K562 (cell line): Measurements from ENCODE around the gene ARMC8. TPM values are rescaled to one million over a fixed set of nuclear protein-coding genes. Genes with fewer than 3 reads are reported as not detected.

ENCODE experiments used
- KLF13 ChIP-seq: fragments of 450-650 bp; IDR thresholded peaks from 2 replicates; pipeline ENCODE4 v1.6.1; 2016; ENCODE audit warnings: missing genetic modification characterization, low read depth, mild to moderate bottlenecking, missing compliant biosample characterization, moderate library complexity, borderline replicate concordance
- PPARD ChIP-seq: fragments of 250-450 bp; sonication (Bioruptor Pico); IDR thresholded peaks from 2 replicates; pipeline ENCODE4 v1.8.0; 2022; ENCODE audit warnings: inconsistent platforms, mild to moderate bottlenecking, moderate library complexity
- TEAD1 ChIP-seq, 2 experiments: fragments of 450-650 bp in 1 of 2; sonication (generic) in 1 of 2; formaldehyde crosslinking; IDR thresholded peaks; 2 replicates each; pipeline versions ENCODE4 v1.4.0 to v1.8.0; 2020 to 2022; ENCODE audit warnings: mild to moderate bottlenecking in 2 of 2, missing genetic modification reagents in 1 of 2
- TRIM24 ChIP-seq, 2 experiments: fragments of 450-650 bp; IDR thresholded peaks; 2 replicates each; pipeline ENCODE4 v1.6.1; 2016
- ZNF551 ChIP-seq: fragments of 250-450 bp; sonication (Bioruptor Pico); IDR thresholded peaks from 2 replicates; pipeline ENCODE4 v1.5.0; 2021; ENCODE audit warnings: mild to moderate bottlenecking, moderate library complexity
- polyA plus RNA-seq, 8 experiments: library from polyadenylated mRNA; depleted of rRNA in 4 of 8; stranded (reverse) in 5 of 8; unstranded in 3 of 8; fragments of >200 nt; fragmentation: Nextera tagmentation in 2 of 8; fragmentation: Illumina TruSeq in 1 of 8; extraction: Ambion mirVana in 2 of 8; extraction: Trizol in 1 of 8; gene quantifications; 2 replicates each; pipeline versions ENCODE4 v1.2.1 to v1.2.3, GENCODE V29; 2011 to 2014; ENCODE audit warnings: inconsistent platforms in 1 of 8, missing spikeins in 1 of 8
- total RNA-seq, 7 experiments: library from RNA; depleted of rRNA in 6 of 7; stranded (reverse); fragments of >200 nt in 6 of 7; fragmentation: Illumina TruSeq in 2 of 7; extraction: Trizol in 2 of 7; gene quantifications; 2 replicates each; pipeline versions ENCODE4 v1.2.1 to v1.2.3, GENCODE V29; 2011 to 2021; ENCODE audit warnings: low replicate concordance in 1 of 7
- TF ChIP-seq, protein P1 (sequence below), 2 experiments: fragments of 450-650 bp in 1 of 2; sonication (generic) in 1 of 2; formaldehyde crosslinking in 1 of 2; IDR thresholded peaks; 2 replicates each; pipeline versions ENCODE4 v1.7.1 to v1.9.0; 2016 to 2022; ENCODE audit warnings: inconsistent platforms in 1 of 2, mild to moderate bottlenecking in 1 of 2, missing genetic modification reagents in 1 of 2
- TF ChIP-seq, protein P2 (sequence below), 3 experiments: fragments of 200-800 bp in 1 of 3; sonication (Bioruptor generic) in 1 of 3; sonication (generic) in 1 of 3; formaldehyde crosslinking in 1 of 3; IDR thresholded peaks; 2 replicates each; pipeline versions ENCODE4 v1.6.1 to v1.8.0; 2016 to 2022; ENCODE audit warnings: mild to moderate bottlenecking in 2 of 3, missing compliant biosample characterization in 2 of 3, missing genetic modification characterization in 2 of 3, missing genetic modification reagents in 1 of 3
- TF ChIP-seq, protein P3 (sequence below): fragments of 450-650 bp; IDR thresholded peaks from 2 replicates; pipeline ENCODE4 v1.6.1; 2017; ENCODE audit warnings: antibody characterized with exemption, mild to moderate bottlenecking
- TF ChIP-seq, protein P4 (sequence below): sonication (generic); formaldehyde crosslinking; IDR thresholded peaks from 2 replicates; pipeline ENCODE4 v1.8.1; 2023; ENCODE audit warnings: mild to moderate bottlenecking, missing genetic modification reagents

The ARMC8 gene
- total and polyA plus RNA-seq, 9 of the 15 experiments (the other 6 are each of a cell fraction or from before 2014, with no cell fraction given) = 22.4 to 76.1 (median 37.3) TPM

DNA sequence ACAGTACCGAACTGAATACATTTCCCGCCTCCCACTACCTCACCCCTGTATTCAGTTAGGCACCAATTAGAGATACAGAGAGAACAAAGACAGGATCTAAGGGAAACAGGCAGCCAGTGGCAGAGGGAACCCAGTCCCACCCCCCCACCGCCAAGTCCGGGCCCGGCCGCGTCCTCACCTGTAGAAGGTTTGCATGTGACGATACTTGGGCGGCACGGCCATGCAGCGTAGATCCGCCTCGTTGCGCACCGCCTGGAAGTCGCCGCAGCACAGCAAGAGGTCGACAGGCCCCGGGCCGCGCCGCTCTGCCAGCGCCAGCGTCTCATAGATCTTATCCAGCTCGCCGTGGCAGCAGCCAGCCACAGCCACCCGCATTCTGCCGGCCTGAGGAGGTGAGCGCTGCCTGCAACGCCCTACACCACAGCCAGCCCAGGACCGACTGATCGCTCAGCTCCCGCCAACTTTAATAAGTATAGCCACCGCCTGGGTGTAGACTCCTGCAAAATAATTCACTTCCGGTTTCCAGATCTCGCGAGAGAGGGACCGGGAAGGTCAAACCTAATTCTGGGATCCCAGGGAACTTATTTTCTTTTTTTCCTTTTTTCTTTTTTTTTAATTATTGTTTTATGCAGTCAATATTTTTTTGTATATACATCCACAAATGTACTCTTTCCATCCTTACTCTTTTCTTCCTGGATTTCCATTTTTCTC lies 12.5 kb upstream of the ARMC8 start, which contains the start of gene DBR1 (continued):
- TF ChIP-seq, protein P1, sequence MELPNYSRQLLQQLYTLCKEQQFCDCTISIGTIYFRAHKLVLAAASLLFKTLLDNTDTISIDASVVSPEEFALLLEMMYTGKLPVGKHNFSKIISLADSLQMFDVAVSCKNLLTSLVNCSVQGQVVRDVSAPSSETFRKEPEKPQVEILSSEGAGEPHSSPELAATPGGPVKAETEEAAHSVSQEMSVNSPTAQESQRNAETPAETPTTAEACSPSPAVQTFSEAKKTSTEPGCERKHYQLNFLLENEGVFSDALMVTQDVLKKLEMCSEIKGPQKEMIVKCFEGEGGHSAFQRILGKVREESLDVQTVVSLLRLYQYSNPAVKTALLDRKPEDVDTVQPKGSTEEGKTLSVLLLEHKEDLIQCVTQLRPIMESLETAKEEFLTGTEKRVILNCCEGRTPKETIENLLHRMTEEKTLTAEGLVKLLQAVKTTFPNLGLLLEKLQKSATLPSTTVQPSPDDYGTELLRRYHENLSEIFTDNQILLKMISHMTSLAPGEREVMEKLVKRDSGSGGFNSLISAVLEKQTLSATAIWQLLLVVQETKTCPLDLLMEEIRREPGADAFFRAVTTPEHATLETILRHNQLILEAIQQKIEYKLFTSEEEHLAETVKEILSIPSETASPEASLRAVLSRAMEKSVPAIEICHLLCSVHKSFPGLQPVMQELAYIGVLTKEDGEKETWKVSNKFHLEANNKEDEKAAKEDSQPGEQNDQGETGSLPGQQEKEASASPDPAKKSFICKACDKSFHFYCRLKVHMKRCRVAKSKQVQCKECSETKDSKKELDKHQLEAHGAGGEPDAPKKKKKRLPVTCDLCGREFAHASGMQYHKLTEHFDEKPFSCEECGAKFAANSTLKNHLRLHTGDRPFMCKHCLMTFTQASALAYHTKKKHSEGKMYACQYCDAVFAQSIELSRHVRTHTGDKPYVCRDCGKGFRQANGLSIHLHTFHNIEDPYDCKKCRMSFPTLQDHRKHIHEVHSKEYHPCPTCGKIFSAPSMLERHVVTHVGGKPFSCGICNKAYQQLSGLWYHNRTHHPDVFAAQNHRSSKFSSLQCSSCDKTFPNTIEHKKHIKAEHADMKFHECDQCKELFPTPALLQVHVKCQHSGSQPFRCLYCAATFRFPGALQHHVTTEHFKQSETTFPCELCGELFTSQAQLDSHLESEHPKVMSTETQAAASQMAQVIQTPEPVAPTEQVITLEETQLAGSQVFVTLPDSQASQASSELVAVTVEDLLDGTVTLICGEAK (IDR thresholded peaks at IDR 0.05) = peak; percentile 76
- TF ChIP-seq, protein P1 (CRISPR knock-in tag; IDR thresholded peaks at IDR 0.05) = no peak
- TF ChIP-seq, protein P2, sequence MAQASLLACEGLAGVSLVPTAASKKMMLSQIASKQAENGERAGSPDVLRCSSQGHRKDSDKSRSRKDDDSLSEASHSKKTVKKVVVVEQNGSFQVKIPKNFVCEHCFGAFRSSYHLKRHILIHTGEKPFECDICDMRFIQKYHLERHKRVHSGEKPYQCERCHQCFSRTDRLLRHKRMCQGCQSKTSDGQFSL (CRISPR knock-in tag; IDR thresholded peaks at IDR 0.05) = no peak; the same call in 1 of the 2 replicates
- TF ChIP-seq, protein P2 (tag; IDR thresholded peaks at IDR 0.05) = no peak
- TF ChIP-seq TRIM24 (IDR thresholded peaks at IDR 0.05) = no peak
- no peak for TF ChIP-seq KLF13 (tag)
- TF ChIP-seq TEAD1 (CRISPR knock-in tag; IDR thresholded peaks at IDR 0.05) = peak in 1 of 2 experiments; percentile 69; a peak in 1 of 4 replicates
- TF ChIP-seq, protein P3, sequence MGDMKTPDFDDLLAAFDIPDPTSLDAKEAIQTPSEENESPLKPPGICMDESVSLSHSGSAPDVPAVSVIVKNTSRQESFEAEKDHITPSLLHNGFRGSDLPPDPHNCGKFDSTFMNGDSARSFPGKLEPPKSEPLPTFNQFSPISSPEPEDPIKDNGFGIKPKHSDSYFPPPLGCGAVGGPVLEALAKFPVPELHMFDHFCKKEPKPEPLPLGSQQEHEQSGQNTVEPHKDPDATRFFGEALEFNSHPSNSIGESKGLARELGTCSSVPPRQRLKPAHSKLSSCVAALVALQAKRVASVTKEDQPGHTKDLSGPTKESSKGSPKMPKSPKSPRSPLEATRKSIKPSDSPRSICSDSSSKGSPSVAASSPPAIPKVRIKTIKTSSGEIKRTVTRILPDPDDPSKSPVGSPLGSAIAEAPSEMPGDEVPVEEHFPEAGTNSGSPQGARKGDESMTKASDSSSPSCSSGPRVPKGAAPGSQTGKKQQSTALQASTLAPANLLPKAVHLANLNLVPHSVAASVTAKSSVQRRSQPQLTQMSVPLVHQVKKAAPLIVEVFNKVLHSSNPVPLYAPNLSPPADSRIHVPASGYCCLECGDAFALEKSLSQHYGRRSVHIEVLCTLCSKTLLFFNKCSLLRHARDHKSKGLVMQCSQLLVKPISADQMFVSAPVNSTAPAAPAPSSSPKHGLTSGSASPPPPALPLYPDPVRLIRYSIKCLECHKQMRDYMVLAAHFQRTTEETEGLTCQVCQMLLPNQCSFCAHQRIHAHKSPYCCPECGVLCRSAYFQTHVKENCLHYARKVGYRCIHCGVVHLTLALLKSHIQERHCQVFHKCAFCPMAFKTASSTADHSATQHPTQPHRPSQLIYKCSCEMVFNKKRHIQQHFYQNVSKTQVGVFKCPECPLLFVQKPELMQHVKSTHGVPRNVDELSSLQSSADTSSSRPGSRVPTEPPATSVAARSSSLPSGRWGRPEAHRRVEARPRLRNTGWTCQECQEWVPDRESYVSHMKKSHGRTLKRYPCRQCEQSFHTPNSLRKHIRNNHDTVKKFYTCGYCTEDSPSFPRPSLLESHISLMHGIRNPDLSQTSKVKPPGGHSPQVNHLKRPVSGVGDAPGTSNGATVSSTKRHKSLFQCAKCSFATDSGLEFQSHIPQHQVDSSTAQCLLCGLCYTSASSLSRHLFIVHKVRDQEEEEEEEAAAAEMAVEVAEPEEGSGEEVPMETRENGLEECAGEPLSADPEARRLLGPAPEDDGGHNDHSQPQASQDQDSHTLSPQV = no peak
- TF ChIP-seq PPARD (CRISPR knock-in tag) = no peak
- TF ChIP-seq ZNF551 (CRISPR knock-in tag) = no peak
- TF ChIP-seq, protein P4, sequence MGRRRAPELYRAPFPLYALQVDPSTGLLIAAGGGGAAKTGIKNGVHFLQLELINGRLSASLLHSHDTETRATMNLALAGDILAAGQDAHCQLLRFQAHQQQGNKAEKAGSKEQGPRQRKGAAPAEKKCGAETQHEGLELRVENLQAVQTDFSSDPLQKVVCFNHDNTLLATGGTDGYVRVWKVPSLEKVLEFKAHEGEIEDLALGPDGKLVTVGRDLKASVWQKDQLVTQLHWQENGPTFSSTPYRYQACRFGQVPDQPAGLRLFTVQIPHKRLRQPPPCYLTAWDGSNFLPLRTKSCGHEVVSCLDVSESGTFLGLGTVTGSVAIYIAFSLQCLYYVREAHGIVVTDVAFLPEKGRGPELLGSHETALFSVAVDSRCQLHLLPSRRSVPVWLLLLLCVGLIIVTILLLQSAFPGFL (CRISPR knock-in tag) = no peak
